ENCODE results near the gene CLPTM1.
"Not testable (repeated sequence)": the region's sequence is repeated elsewhere in the genome, so short reads cannot be mapped to it uniquely, and the experiment has no call there.

The CLPTM1 gene

GRCh38 chr19:44958090-44958489, 2.9 kb downstream of the CLPTM1 start:
- Histone ChIP-seq H3K27me3 (ENCODE audit: control insufficient read depth in 2 of 2, insufficient read depth in 2 of 2, low read length in 2 of 2) (no peaks in the 10 kb centered on the region), H3K9me3 (ENCODE audit: control insufficient read depth in 2 of 2, low read length in 2 of 2) (no peaks in the 10 kb centered on the region), H3K36me3 (ENCODE audit: control insufficient read depth in 2 of 2, insufficient read depth in 2 of 2, low read length in 2 of 2) (peaks cover 7 to 10% of the 10 kb centered on the region in 2 donors), H3K9ac (ENCODE audit: low read depth in 1 of 2, low read length in 2 of 2) (no peak overlapping the region), H3K27ac (ENCODE audit: low read depth in 2 of 2, low read length in 2 of 2) (no peak overlapping the region), H3K4me3 (ENCODE audit: low read length in 2 of 2) (no peak overlapping the region), H3K4me1 (ENCODE audit: control insufficient read depth in 2 of 2, insufficient read depth in 2 of 2, low read length in 2 of 2) (peaks cover 22 to 29% of the 10 kb centered on the region in 2 donors)

DNA sequence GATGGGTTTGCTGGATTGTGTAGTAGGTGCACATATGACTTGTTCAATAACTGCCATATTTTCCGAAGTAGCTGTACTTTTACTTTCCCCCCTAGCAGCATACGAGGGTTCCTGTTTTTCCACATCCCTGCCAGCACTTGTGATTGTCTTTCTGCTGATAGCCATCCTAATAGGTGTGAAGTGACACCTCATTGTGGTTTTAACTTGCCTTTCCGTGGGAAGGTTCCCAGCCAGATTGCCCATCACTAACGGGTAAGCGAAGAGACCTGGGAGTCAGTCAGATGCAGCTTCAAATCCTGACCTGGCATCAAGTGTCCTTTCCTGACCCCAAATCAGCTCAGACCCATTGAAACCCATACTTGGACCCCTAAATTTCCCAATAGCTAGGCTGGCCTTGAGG, 4.5 kb downstream of the CLPTM1 start:
- peaks cover 10 to 13% of the 10 kb centered on the region in 2 donors for H3K36me3 ChIP-seq (ENCODE audit: control insufficient read depth in 2 of 2, insufficient read depth in 2 of 2, low read length in 2 of 2)
- no peak overlapping the region for H3K9ac ChIP-seq (ENCODE audit: low read depth in 1 of 2, low read length in 2 of 2)
- peaks cover 16 to 19% of the 10 kb centered on the region in 2 donors for H3K4me1 ChIP-seq (ENCODE audit: control insufficient read depth in 2 of 2, insufficient read depth in 2 of 2, low read length in 2 of 2)
- no peak overlapping the region for H3K4me3 ChIP-seq (ENCODE audit: low read length in 2 of 2)
- no peaks in the 10 kb centered on the region for H3K27me3 ChIP-seq (ENCODE audit: control insufficient read depth in 2 of 2, insufficient read depth in 2 of 2, low read length in 2 of 2)
- no peak overlapping the region for H3K27ac ChIP-seq (ENCODE audit: low read depth in 2 of 2, low read length in 2 of 2)
- no peaks in the 10 kb centered on the region for H3K9me3 ChIP-seq (ENCODE audit: control insufficient read depth in 2 of 2, low read length in 2 of 2)

- H3K27me3 ChIP-seq (ENCODE audit: control insufficient read depth in 2 of 2, insufficient read depth in 2 of 2, low read length in 2 of 2): no peaks in the 10 kb centered on the region
- H3K9ac ChIP-seq (ENCODE audit: low read depth in 1 of 2, low read length in 2 of 2): no peak overlapping the region
- no peaks in the 10 kb centered on the region for H3K9me3 ChIP-seq (ENCODE audit: control insufficient read depth in 2 of 2, low read length in 2 of 2)
- H3K4me1 ChIP-seq (ENCODE audit: control insufficient read depth in 2 of 2, insufficient read depth in 2 of 2, low read length in 2 of 2): peaks cover 11 to 13% of the 10 kb centered on the region in 2 donors
- H3K4me3 ChIP-seq (ENCODE audit: low read length in 2 of 2): no peak overlapping the region
- H3K27ac ChIP-seq (ENCODE audit: low read depth in 2 of 2, low read length in 2 of 2): peak overlapping the region in 1 of 2 donors; percentile 10
- H3K36me3 ChIP-seq (ENCODE audit: control insufficient read depth in 2 of 2, insufficient read depth in 2 of 2, low read length in 2 of 2): peaks cover 10 to 17% of the 10 kb centered on the region in 2 donors
Measured at GRCh38 chr19:44960906-44961728, 5.9 kb downstream of the CLPTM1 start.

GRCh38 chr19:44961821-44962220, 6.6 kb downstream of the CLPTM1 start:
- Histone ChIP-seq H3K27ac (ENCODE audit: low read depth in 2 of 2, low read length in 2 of 2) (no peak overlapping the region), H3K4me1 (ENCODE audit: control insufficient read depth in 2 of 2, insufficient read depth in 2 of 2, low read length in 2 of 2) (peaks cover 4 to 6% of the 10 kb centered on the region in 2 donors), H3K9ac (ENCODE audit: low read depth in 1 of 2, low read length in 2 of 2) (no peak overlapping the region), H3K36me3 (ENCODE audit: control insufficient read depth in 2 of 2, insufficient read depth in 2 of 2, low read length in 2 of 2) (peaks cover 10 to 17% of the 10 kb centered on the region in 2 donors), H3K9me3 (ENCODE audit: control insufficient read depth in 2 of 2, low read length in 2 of 2) (no peaks in the 10 kb centered on the region), H3K4me3 (ENCODE audit: low read length in 2 of 2) (no peak overlapping the region), H3K27me3 (ENCODE audit: control insufficient read depth in 2 of 2, insufficient read depth in 2 of 2, low read length in 2 of 2) (no peaks in the 10 kb centered on the region)

- Histone ChIP-seq H3K9ac (ENCODE audit: low read depth in 1 of 2, low read length in 2 of 2) (no peak overlapping the region), H3K4me3 (ENCODE audit: low read length in 2 of 2) (no peak overlapping the region), H3K27ac (ENCODE audit: low read depth in 2 of 2, low read length in 2 of 2) (no peak overlapping the region), H3K36me3 (ENCODE audit: control insufficient read depth in 2 of 2, insufficient read depth in 2 of 2, low read length in 2 of 2) (peaks cover 2 to 29% of the 10 kb centered on the region in 2 donors), H3K27me3 (ENCODE audit: control insufficient read depth in 2 of 2, insufficient read depth in 2 of 2, low read length in 2 of 2) (no peaks in the 10 kb centered on the region), H3K4me1 (ENCODE audit: control insufficient read depth in 2 of 2, insufficient read depth in 2 of 2, low read length in 2 of 2) (no peaks in the 10 kb centered on the region), H3K9me3 (ENCODE audit: control insufficient read depth in 2 of 2, low read length in 2 of 2) (no peaks in the 10 kb centered on the region)
Measured at GRCh38 chr19:44968118-44968517, 12.9 kb downstream of the CLPTM1 start.

GRCh38 chr19:44968670-44969069, 13.5 kb downstream of the CLPTM1 start:
- Histone ChIP-seq H3K4me1 (ENCODE audit: control insufficient read depth in 2 of 2, insufficient read depth in 2 of 2, low read length in 2 of 2) (no peaks in the 10 kb centered on the region), H3K4me3 (ENCODE audit: low read length in 2 of 2) (no peak overlapping the region), H3K27ac (ENCODE audit: low read depth in 2 of 2, low read length in 2 of 2) (no peak overlapping the region), H3K9me3 (ENCODE audit: control insufficient read depth in 2 of 2, low read length in 2 of 2) (no peaks in the 10 kb centered on the region), H3K9ac (ENCODE audit: low read depth in 1 of 2, low read length in 2 of 2) (no peak overlapping the region), H3K27me3 (ENCODE audit: control insufficient read depth in 2 of 2, insufficient read depth in 2 of 2, low read length in 2 of 2) (no peaks in the 10 kb centered on the region), H3K36me3 (ENCODE audit: control insufficient read depth in 2 of 2, insufficient read depth in 2 of 2, low read length in 2 of 2) (peaks cover 2 to 34% of the 10 kb centered on the region in 2 donors)

DNA sequence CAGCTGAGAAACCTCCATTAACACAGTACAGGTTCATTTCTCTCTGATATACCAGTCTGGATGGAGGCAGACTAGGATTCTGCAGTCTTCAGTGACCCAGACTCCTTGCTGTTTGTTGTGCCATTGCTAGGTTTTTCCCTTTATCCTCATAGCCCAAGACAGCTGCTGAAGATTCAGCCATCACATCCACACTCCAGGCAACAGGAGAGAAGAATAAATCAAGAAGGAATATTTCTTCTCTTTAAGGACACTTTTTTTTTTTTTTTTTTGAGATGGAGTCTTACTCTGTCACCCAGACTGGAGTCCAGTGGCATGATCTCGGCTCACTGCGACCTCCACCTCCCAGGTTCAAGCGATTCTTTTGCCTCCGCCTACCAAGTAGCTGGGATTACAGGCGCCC, 14.3 kb downstream of the CLPTM1 start:
- no peak overlapping the region for H3K27ac ChIP-seq (ENCODE audit: low read depth in 2 of 2, low read length in 2 of 2)
- no peaks in the 10 kb centered on the region for H3K27me3 ChIP-seq (ENCODE audit: control insufficient read depth in 2 of 2, insufficient read depth in 2 of 2, low read length in 2 of 2)
- H3K36me3 ChIP-seq (ENCODE audit: control insufficient read depth in 2 of 2, insufficient read depth in 2 of 2, low read length in 2 of 2): peaks cover 5 to 36% of the 10 kb centered on the region in 2 donors
- no peaks in the 10 kb centered on the region for H3K9me3 ChIP-seq (ENCODE audit: control insufficient read depth in 2 of 2, low read length in 2 of 2)
- no peaks in the 10 kb centered on the region for H3K4me1 ChIP-seq (ENCODE audit: control insufficient read depth in 2 of 2, insufficient read depth in 2 of 2, low read length in 2 of 2)
- no peak overlapping the region for H3K4me3 ChIP-seq (ENCODE audit: low read length in 2 of 2)
- no peak overlapping the region for H3K9ac ChIP-seq (ENCODE audit: low read depth in 1 of 2, low read length in 2 of 2)

DNA sequence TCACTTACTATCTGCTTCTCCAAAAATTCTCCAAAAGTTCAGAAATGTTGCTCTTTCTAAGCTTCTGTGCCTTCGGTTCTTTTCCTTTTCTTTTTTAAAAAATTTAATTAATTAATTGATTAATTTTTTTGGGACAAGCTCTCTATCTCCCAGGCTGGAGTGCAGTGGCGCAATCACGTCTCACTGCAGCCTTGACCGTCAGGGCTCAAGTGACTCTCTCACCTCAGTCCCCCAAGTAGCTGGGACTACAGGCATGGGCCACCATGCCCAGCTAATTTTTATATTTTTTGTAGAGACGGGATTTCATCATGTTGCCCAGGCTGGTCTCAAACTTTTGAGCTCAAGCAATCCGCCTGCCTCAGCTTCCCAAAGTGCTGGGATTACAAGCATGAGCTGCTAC, 16.3 kb downstream of the CLPTM1 start:
- H3K27me3 ChIP-seq (ENCODE audit: control insufficient read depth in 2 of 2, insufficient read depth in 2 of 2, low read length in 2 of 2); H3K9ac ChIP-seq (ENCODE audit: low read depth in 1 of 2, low read length in 2 of 2); H3K4me3 ChIP-seq (ENCODE audit: low read length in 2 of 2); H3K27ac ChIP-seq (ENCODE audit: low read depth in 2 of 2, low read length in 2 of 2); H3K4me1 ChIP-seq (ENCODE audit: control insufficient read depth in 2 of 2, insufficient read depth in 2 of 2, low read length in 2 of 2); H3K9me3 ChIP-seq (ENCODE audit: control insufficient read depth in 2 of 2, low read length in 2 of 2): not testable (repeated sequence)
- peaks cover 25 to 48% of the 10 kb centered on the region in 2 donors for H3K36me3 ChIP-seq (ENCODE audit: control insufficient read depth in 2 of 2, insufficient read depth in 2 of 2, low read length in 2 of 2)

DNA sequence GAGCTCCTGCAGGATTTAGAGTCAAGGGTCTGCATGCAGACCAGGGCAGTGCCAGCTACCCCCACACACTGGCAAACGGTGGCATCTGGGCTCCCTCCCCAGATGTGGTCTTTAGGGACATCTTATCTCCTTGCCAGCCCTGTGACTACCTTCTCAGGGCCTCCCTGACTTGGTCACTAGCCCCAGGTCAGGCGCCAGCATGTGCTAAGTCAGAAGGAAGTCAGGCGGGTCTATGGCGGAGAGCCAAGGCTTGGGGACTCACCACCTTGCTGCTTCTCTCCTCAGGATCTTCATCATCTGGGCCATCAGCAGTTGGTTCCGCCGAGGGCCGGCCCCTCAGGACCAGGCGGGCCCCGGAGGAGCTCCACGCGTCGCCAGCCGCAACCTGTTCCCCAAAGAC, 17.6 kb downstream of the CLPTM1 start:
- no peaks in the 10 kb centered on the region for H3K27me3 ChIP-seq (ENCODE audit: control insufficient read depth in 2 of 2, insufficient read depth in 2 of 2, low read length in 2 of 2)
- no peaks in the 10 kb centered on the region for H3K9me3 ChIP-seq (ENCODE audit: control insufficient read depth in 2 of 2, low read length in 2 of 2)
- H3K4me3 ChIP-seq (ENCODE audit: low read length in 2 of 2): no peak overlapping the region
- no peaks in the 10 kb centered on the region for H3K4me1 ChIP-seq (ENCODE audit: control insufficient read depth in 2 of 2, insufficient read depth in 2 of 2, low read length in 2 of 2)
- no peak overlapping the region for H3K9ac ChIP-seq (ENCODE audit: low read depth in 1 of 2, low read length in 2 of 2)
- peaks cover 38 to 62% of the 10 kb centered on the region in 2 donors for H3K36me3 ChIP-seq (ENCODE audit: control insufficient read depth in 2 of 2, insufficient read depth in 2 of 2, low read length in 2 of 2)
- H3K27ac ChIP-seq (ENCODE audit: low read depth in 2 of 2, low read length in 2 of 2): no peak overlapping the region

DNA sequence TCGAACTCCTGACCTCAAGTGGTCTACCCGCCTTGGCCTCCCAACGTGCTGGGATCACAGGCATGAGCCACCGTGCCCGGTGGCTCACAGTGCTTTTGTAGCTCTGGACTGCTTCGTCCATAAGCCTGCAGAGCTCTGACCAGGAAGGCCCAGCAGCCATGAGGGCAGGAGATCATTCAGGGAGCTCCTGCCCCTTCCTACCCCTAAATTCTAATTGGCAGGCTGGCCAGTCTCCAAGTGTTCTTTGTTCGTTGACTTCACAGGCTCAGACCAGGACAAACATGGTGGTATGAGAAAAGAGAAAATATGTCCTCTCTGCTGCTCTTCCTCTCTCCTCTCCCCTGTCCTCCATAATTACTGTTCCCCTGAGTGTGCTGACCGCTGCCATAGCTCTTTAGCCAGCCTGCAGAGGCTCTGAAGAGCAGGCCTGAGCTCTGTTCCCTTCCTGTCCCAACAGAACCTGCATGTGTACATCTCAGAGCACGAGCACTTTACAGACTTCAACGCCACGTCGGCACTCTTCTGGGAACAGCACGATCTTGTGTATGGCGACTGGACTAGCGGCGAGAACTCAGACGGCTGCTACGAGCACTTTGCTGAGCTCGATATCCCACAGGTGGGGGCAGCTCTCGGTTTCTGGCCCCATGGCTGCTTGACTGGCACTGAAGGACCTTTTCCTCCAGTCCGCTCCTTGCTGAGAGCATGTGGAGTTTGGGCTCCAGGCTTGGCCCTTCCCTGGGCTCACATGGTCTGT, 19.0 kb downstream of the CLPTM1 start:
- peaks cover 47 to 60% of the 10 kb centered on the region in 2 donors for H3K36me3 ChIP-seq (ENCODE audit: control insufficient read depth in 2 of 2, insufficient read depth in 2 of 2, low read length in 2 of 2)
- H3K4me1 ChIP-seq (ENCODE audit: control insufficient read depth in 2 of 2, insufficient read depth in 2 of 2, low read length in 2 of 2): no peaks in the 10 kb centered on the region
- H3K9me3 ChIP-seq (ENCODE audit: control insufficient read depth in 2 of 2, low read length in 2 of 2): no peaks in the 10 kb centered on the region
- H3K9ac ChIP-seq (ENCODE audit: low read depth in 1 of 2, low read length in 2 of 2): no peak overlapping the region
- no peaks in the 10 kb centered on the region for H3K27me3 ChIP-seq (ENCODE audit: control insufficient read depth in 2 of 2, insufficient read depth in 2 of 2, low read length in 2 of 2)
- H3K4me3 ChIP-seq (ENCODE audit: low read length in 2 of 2): no peak overlapping the region
- no peak overlapping the region for H3K27ac ChIP-seq (ENCODE audit: low read depth in 2 of 2, low read length in 2 of 2)

Measured in mucosa of rectum (tissue), 2 donors.